Upper lobe of left lung (tissue), 6 donors: ENCODE measurements around the gene KLF8. TPM values are rescaled to one million over a fixed set of nuclear protein-coding genes. Genes with fewer than 3 reads are reported as not detected.

Source experiments
- ATAC-seq, 2 donors: fragments of 200-7000 bp; cut with Tn5 transposase; one replicate each; pipeline ENCODE4 v1.9.1; 2022; ENCODE audit warnings: mild to moderate bottlenecking in 2 of 2, moderate library complexity in 2 of 2; ENCODE audit not compliant: low FRiP score in 2 of 2
- DNase-seq, 2 donors: peaks; one replicate each; pipeline ENCODE4 v3.0.0-alpha.2; 2019 to 2020
- H3K27ac ChIP-seq, 4 donors: fragments of 200-600 bp; sonication (generic); one replicate each; pipeline ENCODE4 v1.5.1; 2016 to 2019
- H3K27me3 ChIP-seq, 4 donors: fragments of 200-600 bp; sonication (generic); one replicate each; pipeline ENCODE4 v1.5.1; 2017 to 2019
- H3K36me3 ChIP-seq, 4 donors: fragments of 200-600 bp; sonication (generic); one replicate each; pipeline ENCODE4 v1.5.1; 2016 to 2019
- H3K4me1 ChIP-seq, 4 donors: fragments of 200-600 bp; sonication (generic); one replicate each; pipeline ENCODE4 v1.5.1; 2018 to 2019
- H3K4me3 ChIP-seq, 4 donors: fragments of 200-600 bp; sonication (generic); one replicate each; pipeline ENCODE4 v1.5.1; 2017 to 2019; ENCODE audit warnings: mild to moderate bottlenecking in 2 of 4, moderate library complexity in 1 of 4
- H3K9me3 ChIP-seq, 4 donors: fragments of 200-600 bp; sonication (generic); one replicate each; pipeline ENCODE4 v1.5.1; 2018 to 2019
- EP300 ChIP-seq, 4 donors: sonication (generic); formaldehyde crosslinking; IDR thresholded peaks; one replicate each; pipeline ENCODE4 v1.5.1; 2017; ENCODE audit warnings: antibody characterized with exemption in 4 of 4, control low read depth in 2 of 4
- POLR2A ChIP-seq, 4 donors: fragments of 450-650 bp; IDR thresholded peaks; one replicate each; pipeline ENCODE4 v1.5.1; 2016 to 2017; ENCODE audit warnings: antibody characterized with exemption in 4 of 4, mild to moderate bottlenecking in 2 of 4
- POLR2AphosphoS5 ChIP-seq, 2 donors: sonication (generic); formaldehyde crosslinking; IDR thresholded peaks; one replicate each; pipeline ENCODE4 v1.5.1; 2017; ENCODE audit warnings: antibody characterized with exemption in 2 of 2
- WGBS, 2 donors: methylation state at CpG; one replicate each; pipeline ENCODE4 v1.1.5; 2017 to 2018; 5-methylcytosine and 5-hydroxymethylcytosine counted together
- total RNA-seq, 6 donors: library from RNA; depleted of rRNA in 4 of 6; stranded (reverse); fragments of >200 nt in 4 of 6; gene quantifications; one replicate each; pipeline versions ENCODE4 v1.1.0 to v1.2.1, GENCODE V29; 2016 to 2021
- TF ChIP-seq, protein P1 (sequence below), 6 experiments: fragments of 450-650 bp in 4 of 6; fragments of 200-600 bp in 2 of 6; sonication (generic) in 2 of 6; IDR thresholded peaks; one replicate each; pipeline ENCODE4 v1.5.1; 2016 to 2019; ENCODE audit warnings: antibody characterized with exemption in 6 of 6
- donor health status: DM: no; HTN: no; CAD: no; lungs with moderate emphysema.
- donor health status: DM: no; HTN: yes; CAD: no; lungs with severe emphysema.

The KLF8 gene
- total RNA-seq, 6 donors from 2014 or later: 14.0 to 30.4 (median 16.6) TPM

DNA sequence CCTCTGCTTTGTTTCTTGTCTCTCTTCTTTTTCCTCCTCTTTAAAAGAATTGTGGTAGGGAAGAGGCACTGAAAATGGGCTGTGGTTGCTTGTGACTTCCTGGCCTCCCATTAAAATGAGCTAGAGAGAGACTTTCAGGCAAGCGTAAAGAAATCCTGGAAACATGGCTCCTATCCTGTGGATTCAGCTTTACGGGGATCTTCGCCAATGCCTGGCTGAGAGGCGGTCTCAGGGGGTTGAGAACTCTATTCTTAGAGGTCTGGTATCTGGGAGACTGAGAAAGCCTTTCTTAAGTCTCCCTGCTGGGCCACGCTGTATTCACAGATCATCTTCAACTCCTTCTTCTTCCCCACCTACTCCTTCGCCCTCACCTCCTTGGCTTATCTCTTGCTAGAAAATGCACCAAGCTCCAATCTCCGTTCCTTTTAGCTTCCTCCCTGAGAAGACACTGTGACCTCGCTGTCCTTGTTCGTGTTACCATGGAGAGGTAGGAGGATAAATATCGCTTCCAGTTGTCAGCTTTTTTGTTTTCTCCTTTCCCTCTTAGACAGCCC is 542 bp upstream of the KLF8 start:
- whole genome bisulfite sequencing, 2 donors: 54 to 55% methylated on average over 10 of the region's 10 CpGs
- Histone ChIP-seq H3K36me3 (no peaks in the 10 kb centered on the region), H3K9me3 (no peaks in the 10 kb centered on the region), H3K4me1 (peaks cover 0 to 7% (median 0%) of the 10 kb centered on the region in 4 donors), H3K4me3 (peak overlapping the region in 3 of 4 donors; percentile 40 to 60 (median 53)), H3K27me3 (no peaks in the 10 kb centered on the region), H3K27ac (peak overlapping the region in 2 of 4 donors; percentile 75 to 77)
- ATAC-seq (no peak), DNase-seq (no peak)
- TF ChIP-seq POLR2AphosphoS5 (IDR thresholded peaks at IDR 0.05) (no peak), EP300 (IDR thresholded peaks at IDR 0.05) (no peak), POLR2A (IDR thresholded peaks at IDR 0.05) (no peak)
- TF ChIP-seq, protein P1, sequence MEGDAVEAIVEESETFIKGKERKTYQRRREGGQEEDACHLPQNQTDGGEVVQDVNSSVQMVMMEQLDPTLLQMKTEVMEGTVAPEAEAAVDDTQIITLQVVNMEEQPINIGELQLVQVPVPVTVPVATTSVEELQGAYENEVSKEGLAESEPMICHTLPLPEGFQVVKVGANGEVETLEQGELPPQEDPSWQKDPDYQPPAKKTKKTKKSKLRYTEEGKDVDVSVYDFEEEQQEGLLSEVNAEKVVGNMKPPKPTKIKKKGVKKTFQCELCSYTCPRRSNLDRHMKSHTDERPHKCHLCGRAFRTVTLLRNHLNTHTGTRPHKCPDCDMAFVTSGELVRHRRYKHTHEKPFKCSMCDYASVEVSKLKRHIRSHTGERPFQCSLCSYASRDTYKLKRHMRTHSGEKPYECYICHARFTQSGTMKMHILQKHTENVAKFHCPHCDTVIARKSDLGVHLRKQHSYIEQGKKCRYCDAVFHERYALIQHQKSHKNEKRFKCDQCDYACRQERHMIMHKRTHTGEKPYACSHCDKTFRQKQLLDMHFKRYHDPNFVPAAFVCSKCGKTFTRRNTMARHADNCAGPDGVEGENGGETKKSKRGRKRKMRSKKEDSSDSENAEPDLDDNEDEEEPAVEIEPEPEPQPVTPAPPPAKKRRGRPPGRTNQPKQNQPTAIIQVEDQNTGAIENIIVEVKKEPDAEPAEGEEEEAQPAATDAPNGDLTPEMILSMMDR (IDR thresholded peaks at IDR 0.05): no peak

DNA sequence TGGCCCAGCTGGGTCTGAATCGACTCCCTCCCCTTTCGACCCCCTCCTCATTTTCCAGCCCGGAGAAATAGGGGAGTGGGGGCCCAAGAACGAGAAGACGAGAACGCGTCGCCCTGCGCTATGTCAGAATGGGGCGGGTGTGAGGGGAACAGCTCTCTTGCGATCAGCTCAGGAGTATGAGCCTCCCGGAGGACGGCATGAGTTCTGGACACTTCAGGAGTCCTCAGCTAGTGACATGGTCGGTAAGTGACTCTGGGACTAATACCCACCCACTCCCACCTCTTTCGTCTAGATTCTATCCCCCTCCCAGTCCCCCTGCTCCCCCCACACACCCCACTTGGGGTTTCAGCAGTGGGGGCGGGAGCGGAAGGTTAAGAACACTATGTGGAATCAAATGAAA is 944 bp downstream of the KLF8 start:
- WGBS, 2 donors: 6 to 30% methylated on average over 12 to 17 of the region's 17 CpGs
- TF ChIP-seq POLR2AphosphoS5 (IDR thresholded peaks at IDR 0.05) (no peak), EP300 (IDR thresholded peaks at IDR 0.05) (no peak), POLR2A (IDR thresholded peaks at IDR 0.05) (no peak)
- TF ChIP-seq, protein P1 (IDR thresholded peaks at IDR 0.05): no peak
- peak overlapping the region; percentile 2 to 60 (median 46) for H3K4me3 ChIP-seq
- no peaks in the 10 kb centered on the region for H3K9me3 ChIP-seq
- peak overlapping the region; percentile 58 to 82 (median 76) for H3K27ac ChIP-seq
- H3K4me1 ChIP-seq: peaks cover 0 to 7% (median 0%) of the 10 kb centered on the region in 4 donors
- no peak for DNase-seq
- no peaks in the 10 kb centered on the region for H3K27me3 ChIP-seq
- ATAC-seq: peak; percentile 67 to 72
- no peaks in the 10 kb centered on the region for H3K36me3 ChIP-seq

DNA sequence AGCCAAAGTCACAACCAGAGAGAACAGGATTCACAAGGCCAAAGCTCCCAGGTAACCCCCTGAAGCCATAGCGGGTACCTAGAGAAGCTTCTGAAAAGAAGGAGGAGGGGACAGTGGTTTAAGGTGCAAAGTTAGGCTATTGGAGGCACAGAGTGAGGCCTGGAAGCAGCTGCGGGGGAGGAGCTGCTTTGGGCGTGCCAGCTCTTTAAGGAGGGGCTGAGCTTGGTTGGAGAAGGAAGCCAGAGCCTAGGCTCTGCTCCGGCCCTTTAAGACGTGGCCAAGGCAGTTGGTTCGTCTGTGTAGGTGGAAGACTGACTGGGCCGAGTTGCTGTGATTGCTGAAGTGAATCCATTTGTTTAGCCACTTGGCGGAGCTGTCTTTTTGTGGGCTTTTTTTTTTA is 1.5 kb downstream of the KLF8 start:
- DNase-seq (peak; percentile 5 to 83), ATAC-seq (peak; percentile 92 to 94)
- Histone ChIP-seq H3K4me3 (peak overlapping the region in 3 of 4 donors; percentile 40 to 60 (median 53)), H3K27ac (peak overlapping the region; percentile 58 to 82 (median 76)), H3K27me3 (no peaks in the 10 kb centered on the region), H3K36me3 (no peaks in the 10 kb centered on the region), H3K4me1 (peaks cover 0 to 6% (median 0%) of the 10 kb centered on the region in 4 donors), H3K9me3 (no peaks in the 10 kb centered on the region)
- WGBS, 2 donors: 4 to 16% methylated on average over 6 to 8 of the region's 8 CpGs
- peak in 1 of 2 donors; percentile 57 for TF ChIP-seq POLR2AphosphoS5 (IDR thresholded peaks at IDR 0.05)
- no peak for TF ChIP-seq EP300 (IDR thresholded peaks at IDR 0.05)
- TF ChIP-seq, protein P1 (IDR thresholded peaks at IDR 0.05): no peak
- TF ChIP-seq POLR2A (IDR thresholded peaks at IDR 0.05): peak in 2 of 4 donors; percentile 19 to 44

DNA sequence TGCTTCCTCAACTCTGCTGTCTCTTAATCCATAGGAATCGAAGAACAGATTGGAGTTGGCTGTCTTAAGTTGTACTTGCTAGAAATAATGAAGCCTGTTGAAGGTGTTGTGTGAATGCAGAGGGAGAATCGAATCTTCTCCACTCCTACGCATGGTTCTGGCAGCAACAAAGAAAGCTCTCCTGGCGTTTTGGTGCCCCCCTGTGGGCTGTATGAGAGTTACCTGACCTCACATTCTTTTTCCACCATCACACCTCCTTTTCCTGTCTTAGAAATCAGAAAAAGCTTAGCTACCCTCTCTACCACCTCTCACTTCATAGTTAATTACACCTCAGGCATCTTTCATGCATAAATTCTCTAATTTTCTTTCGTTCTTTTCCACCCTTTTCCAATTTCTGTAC is 16.3 kb downstream of the KLF8 start:
- DNase-seq (peak in 1 of 2 donors; percentile 36), ATAC-seq (peak; percentile 57 to 71)
- Histone ChIP-seq H3K4me3 (no peak overlapping the region), H3K4me1 (no peaks in the 10 kb centered on the region), H3K36me3 (no peaks in the 10 kb centered on the region), H3K27ac (no peak overlapping the region), H3K9me3 (no peaks in the 10 kb centered on the region), H3K27me3 (no peaks in the 10 kb centered on the region)
- 4 to 8% methylated on average over 5 of the region's 5 CpGs for WGBS, 2 donors
- TF ChIP-seq, protein P1 (IDR thresholded peaks at IDR 0.05): peak; percentile 29 to 62 (median 44)
- no peak for TF ChIP-seq EP300 (IDR thresholded peaks at IDR 0.05)
